Neutrophil (primary cell): ENCODE data around the gene DBN1.

Source experiments
- H3K27ac ChIP-seq: fragments of 200-600 bp; sonication (generic); 2 replicates; pipeline ENCODE4 v1.5.1; 2016; ENCODE audit warnings: mild to moderate bottlenecking, moderate library complexity
- H3K27me3 ChIP-seq: fragments of 200-600 bp; sonication (generic); 2 replicates; pipeline ENCODE4 v1.6.0; 2016; ENCODE audit warnings: mild to moderate bottlenecking
- H3K36me3 ChIP-seq: fragments of 200-600 bp; sonication (generic); 2 replicates; pipeline ENCODE4 v1.5.1; 2017
- H3K4me1 ChIP-seq, 2 experiments: fragments of 200-600 bp in 1 of 2; sonication (generic) in 1 of 2; 1 replicate in 1 of 2; 2 replicates in 1 of 2; pipeline versions ENCODE4 v1.5.1 to v1.6.1; 2013 to 2016; ENCODE audit warnings: low read depth in 1 of 2, low read length in 1 of 2, mild to moderate bottlenecking in 1 of 2, moderate library complexity in 1 of 2; ENCODE audit not compliant: control insufficient read depth in 1 of 2, insufficient read depth in 1 of 2
- H3K4me3 ChIP-seq, 2 experiments: fragments of 200-600 bp in 1 of 2; sonication (generic) in 1 of 2; 1 replicate in 1 of 2; 2 replicates in 1 of 2; pipeline ENCODE4 v1.5.1; 2013 to 2016; ENCODE audit warnings: low read depth in 1 of 2, low read length in 1 of 2, mild to moderate bottlenecking in 1 of 2, moderate library complexity in 1 of 2
- H3K9me3 ChIP-seq: fragments of 200-600 bp; sonication (generic); 2 replicates; pipeline ENCODE4 v1.5.1; 2016
- CTCF ChIP-seq: fragments of 200-600 bp; sonication (generic); IDR thresholded peaks from 2 replicates; pipeline ENCODE4 v1.5.1; 2016; ENCODE audit warnings: antibody characterized with exemption

Gene DBN1

DNA sequence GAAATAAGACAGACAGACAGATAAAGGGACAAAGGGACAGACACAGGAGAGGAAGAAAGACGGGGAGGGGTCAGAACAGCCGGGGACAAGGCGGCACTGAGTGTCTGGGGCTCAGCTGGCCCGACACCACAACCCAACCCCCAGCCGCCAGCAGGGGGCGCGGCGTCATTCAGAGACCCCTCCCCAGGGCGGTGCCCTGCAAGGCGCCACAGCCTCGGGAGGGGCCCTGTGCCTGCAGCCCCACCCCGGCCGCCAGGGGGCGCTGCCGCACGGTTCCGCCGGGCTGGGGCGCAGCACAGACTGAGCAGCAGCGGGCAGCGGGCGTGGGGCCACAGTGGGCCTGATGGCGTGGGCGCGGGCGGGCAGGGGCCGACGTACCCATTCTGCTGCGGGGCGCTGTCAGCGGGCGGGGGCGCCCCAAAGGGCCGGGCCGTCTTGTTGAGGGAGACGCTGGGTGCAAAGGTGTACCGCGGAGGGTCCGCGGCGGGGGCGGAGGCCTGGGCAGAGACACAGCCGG lies 18.1 kb upstream of the DBN1 start:
- Histone ChIP-seq H3K9me3 (no peaks in the 10 kb centered on the region), H3K4me3 (no peak overlapping the region), H3K27me3 (no peaks in the 10 kb centered on the region), H3K4me1 (peaks cover 54 to 60% of the 10 kb centered on the region in 2 experiments), H3K36me3 (peaks cover 96% of the 10 kb centered on the region), H3K27ac (peak overlapping the region; percentile 99)
- TF ChIP-seq CTCF: peak; percentile 70

DNA sequence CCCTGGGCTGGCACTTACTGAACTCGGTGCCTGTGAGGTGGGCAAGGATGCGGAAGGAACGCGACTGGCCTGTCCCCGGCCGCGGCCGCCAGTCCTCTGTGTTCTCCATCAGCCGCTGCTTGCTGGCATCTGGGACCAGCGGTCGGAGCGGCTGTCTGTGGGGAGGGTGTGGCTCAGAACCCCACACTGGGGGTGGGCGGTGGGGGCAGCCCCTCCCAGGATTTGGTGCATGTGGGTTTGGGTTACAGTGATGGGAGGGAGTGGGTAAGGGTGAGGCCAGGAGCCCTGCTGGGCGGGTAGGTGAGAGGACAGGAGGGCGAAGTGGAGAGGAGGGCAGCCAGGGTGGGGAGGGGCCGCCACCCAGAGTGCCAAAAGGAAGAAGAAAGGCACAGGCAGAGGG lies 17.6 kb upstream of the DBN1 start:
- Histone ChIP-seq H3K36me3 (peaks cover 97% of the 10 kb centered on the region), H3K4me1 (peaks cover 49 to 55% of the 10 kb centered on the region in 2 experiments), H3K27me3 (no peaks in the 10 kb centered on the region), H3K9me3 (no peaks in the 10 kb centered on the region), H3K4me3 (no peak overlapping the region), H3K27ac (peak overlapping the region; percentile 99)
- TF ChIP-seq CTCF: no peak

DNA sequence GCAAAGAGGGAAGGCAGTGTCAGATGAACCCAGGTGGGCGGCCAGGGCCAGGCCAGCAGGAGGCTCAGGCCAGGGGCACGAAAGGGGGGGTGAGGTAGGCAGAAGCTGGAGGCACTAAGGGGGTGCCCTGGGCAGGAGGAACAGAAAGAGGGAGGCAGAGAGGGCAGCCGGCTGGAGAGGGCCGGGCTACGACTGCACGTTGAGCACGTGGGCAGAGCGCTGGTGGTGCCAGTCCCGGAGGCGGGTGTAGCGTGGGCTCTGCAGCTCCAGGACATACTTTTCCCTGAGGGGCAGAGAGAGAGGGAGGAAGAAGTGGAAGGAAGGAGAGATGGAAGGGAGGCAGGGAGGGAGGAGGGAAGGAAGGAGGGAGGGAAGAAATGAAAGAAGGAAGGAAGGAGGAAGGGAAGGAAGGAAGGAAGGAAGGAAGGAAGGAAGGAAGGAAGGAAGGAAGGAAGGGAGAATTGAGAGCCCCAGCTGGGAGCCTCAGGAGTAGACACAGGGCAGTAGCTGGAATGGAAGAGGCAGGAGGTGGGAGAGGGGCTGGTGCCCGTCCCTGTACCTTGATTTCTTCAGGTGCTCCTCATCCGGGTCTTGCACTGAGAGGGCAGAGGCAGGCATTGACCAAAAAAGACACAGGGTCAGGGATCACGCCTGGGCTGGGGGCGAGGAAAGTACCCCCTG lies 17.0 kb upstream of the DBN1 start:
- H3K4me3 ChIP-seq: no peak overlapping the region
- TF ChIP-seq CTCF: no peak
- peak overlapping the region; percentile 99 for H3K27ac ChIP-seq
- no peaks in the 10 kb centered on the region for H3K9me3 ChIP-seq
- H3K36me3 ChIP-seq: peaks cover 97% of the 10 kb centered on the region
- peaks cover 43 to 49% of the 10 kb centered on the region in 2 experiments for H3K4me1 ChIP-seq
- H3K27me3 ChIP-seq: no peaks in the 10 kb centered on the region

DNA sequence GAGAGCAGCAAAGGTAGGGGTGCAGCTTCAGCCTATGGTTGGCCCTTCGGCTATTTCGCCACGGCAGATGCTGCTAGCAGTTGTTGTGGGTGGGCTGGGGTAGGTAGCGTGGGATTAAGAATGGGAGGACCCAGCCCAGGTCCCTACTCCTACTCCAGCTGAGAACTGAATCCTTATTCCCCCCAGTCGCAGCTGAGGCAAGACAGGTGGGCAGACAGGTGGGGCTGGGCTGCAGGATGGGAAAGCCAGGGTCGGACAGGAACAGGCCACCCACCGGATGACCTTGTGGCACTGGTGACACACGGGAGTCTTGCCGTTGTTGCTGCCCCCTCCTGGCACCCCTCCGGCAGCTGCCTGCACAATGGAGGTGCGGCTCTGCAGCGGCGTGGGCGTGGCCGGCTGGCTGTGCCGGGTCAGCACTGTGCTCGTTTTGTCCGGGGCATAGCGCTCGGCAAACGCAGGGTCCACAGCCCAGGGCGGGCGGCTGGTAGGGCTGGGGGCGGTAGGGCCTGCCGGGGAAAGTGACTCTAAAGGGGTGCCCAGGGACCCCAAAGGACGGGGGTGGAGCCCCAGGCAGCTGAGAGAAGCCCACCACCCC lies 15.8 kb upstream of the DBN1 start:
- Histone ChIP-seq H3K36me3 (peaks cover 98% of the 10 kb centered on the region), H3K27ac (peak overlapping the region; percentile 99), H3K4me1 (peaks cover 32 to 37% of the 10 kb centered on the region in 2 experiments), H3K9me3 (no peaks in the 10 kb centered on the region), H3K27me3 (no peaks in the 10 kb centered on the region), H3K4me3 (no peak overlapping the region)
- no peak for TF ChIP-seq CTCF

GRCh38 chr5:177487975-177488374 lies 14.5 kb upstream of the DBN1 start:
- peaks cover 20 to 25% of the 10 kb centered on the region in 2 experiments for H3K4me1 ChIP-seq
- peak; percentile 13 for TF ChIP-seq CTCF
- no peaks in the 10 kb centered on the region for H3K27me3 ChIP-seq
- no peaks in the 10 kb centered on the region for H3K9me3 ChIP-seq
- no peak overlapping the region for H3K4me3 ChIP-seq
- peaks cover 100% of the 10 kb centered on the region for H3K36me3 ChIP-seq
- no peak overlapping the region for H3K27ac ChIP-seq
